ENCODE data around the gene RAB3A.

DNA sequence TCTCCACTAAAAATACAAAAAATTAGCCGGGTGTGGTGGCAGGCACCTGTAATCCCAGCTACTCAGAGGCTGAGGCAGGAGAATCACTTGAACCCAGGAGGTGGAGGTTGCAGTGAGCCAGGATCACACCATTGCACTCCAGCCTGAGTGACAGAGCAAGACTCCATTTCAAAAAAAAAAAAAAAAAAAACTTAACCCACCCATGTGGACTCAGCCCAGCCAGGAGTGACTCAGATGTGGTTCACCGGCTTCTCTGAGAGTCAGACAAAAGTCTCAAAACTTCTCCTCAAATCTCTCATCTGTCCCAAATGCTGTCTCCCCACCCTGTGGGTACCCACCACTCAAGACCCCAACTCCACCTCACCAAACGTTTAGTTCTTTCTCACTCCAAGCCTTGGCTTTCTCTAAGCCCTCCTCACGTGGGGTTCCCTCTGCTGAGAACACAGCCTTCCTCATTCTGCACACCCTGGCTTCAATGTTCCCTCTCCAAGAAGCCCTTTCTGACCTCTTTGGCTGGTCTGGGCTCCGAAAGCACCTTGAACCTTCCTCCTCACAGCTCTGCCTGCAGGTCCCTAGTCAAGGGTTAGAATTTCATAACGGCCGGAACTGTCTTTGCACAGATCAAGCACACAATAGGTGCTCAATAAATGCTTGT lies 11.1 kb upstream of the RAB3A start:
- TF ChIP-seq, protein P1, sequence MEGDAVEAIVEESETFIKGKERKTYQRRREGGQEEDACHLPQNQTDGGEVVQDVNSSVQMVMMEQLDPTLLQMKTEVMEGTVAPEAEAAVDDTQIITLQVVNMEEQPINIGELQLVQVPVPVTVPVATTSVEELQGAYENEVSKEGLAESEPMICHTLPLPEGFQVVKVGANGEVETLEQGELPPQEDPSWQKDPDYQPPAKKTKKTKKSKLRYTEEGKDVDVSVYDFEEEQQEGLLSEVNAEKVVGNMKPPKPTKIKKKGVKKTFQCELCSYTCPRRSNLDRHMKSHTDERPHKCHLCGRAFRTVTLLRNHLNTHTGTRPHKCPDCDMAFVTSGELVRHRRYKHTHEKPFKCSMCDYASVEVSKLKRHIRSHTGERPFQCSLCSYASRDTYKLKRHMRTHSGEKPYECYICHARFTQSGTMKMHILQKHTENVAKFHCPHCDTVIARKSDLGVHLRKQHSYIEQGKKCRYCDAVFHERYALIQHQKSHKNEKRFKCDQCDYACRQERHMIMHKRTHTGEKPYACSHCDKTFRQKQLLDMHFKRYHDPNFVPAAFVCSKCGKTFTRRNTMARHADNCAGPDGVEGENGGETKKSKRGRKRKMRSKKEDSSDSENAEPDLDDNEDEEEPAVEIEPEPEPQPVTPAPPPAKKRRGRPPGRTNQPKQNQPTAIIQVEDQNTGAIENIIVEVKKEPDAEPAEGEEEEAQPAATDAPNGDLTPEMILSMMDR (IDR thresholded peaks at IDR 0.05; ENCODE audit: borderline replicate concordance, extremely low read depth, low read length, poor library complexity, severe bottlenecking), result no peak
- no peak for TF ChIP-seq EZH2 (IDR thresholded peaks at IDR 0.05; ENCODE audit: borderline replicate concordance, low read depth, low read length, severe bottlenecking)
